ENCODE measurements around the gene SPATA31D3.

- no peak for TF ChIP-seq POLR2A (IDR thresholded peaks at IDR 0.05)
- TF ChIP-seq CTCF (IDR thresholded peaks at IDR 0.05): no peak
Observed at GRCh38 chr9:81955625-81956024, 12.3 kb downstream of the SPATA31D3 start.
